ENCODE results near the gene MEFV. TPM values are rescaled to one million over a fixed set of nuclear protein-coding genes. Genes with fewer than 3 reads are reported as not detected.

The MEFV gene
- total RNA-seq, 2 donors from 2014 or later: 0.82 to 2.2 TPM

- peak in 1 of 2 donors; percentile 47 for TF ChIP-seq CTCF (IDR thresholded peaks at IDR 0.05)
- DNase-seq (ENCODE audit: low spot score): peak; percentile 94
- Histone ChIP-seq H3K27ac (peak overlapping the region; percentile 94 to 99), H3K9me3 (peaks cover 0 to 33% of the 10 kb centered on the region in 2 donors), H3K4me1 (peaks cover 0 to 16% of the 10 kb centered on the region in 2 donors), H3K27me3 (no peaks in the 10 kb centered on the region), H3K36me3 (peaks cover 22% of the 10 kb centered on the region), H3K4me3 (peak overlapping the region; percentile 57 to 90)
Measured at GRCh38 chr16:3264137-3265036, 8.0 kb upstream of the MEFV start.

- Histone ChIP-seq H3K4me1 (peaks cover 0 to 16% of the 10 kb centered on the region in 2 donors), H3K4me3 (no peak overlapping the region), H3K36me3 (peaks cover 13% of the 10 kb centered on the region), H3K27ac (no peak overlapping the region), H3K27me3 (no peaks in the 10 kb centered on the region), H3K9me3 (peaks cover 0 to 21% of the 10 kb centered on the region in 2 donors)
- no peak for DNase-seq (ENCODE audit: low spot score)
- no peak for TF ChIP-seq CTCF (IDR thresholded peaks at IDR 0.05)
Measured at GRCh38 chr16:3262517-3262916, 6.1 kb upstream of the MEFV start.

GRCh38 chr16:3259836-3260235 is 3.4 kb upstream of the MEFV start:
- peaks cover 0 to 3% of the 10 kb centered on the region in 2 donors for H3K4me1 ChIP-seq

GRCh38 chr16:3256866-3257465 is 533 bp upstream of the MEFV start:
- Histone ChIP-seq H3K4me1 (no peaks in the 10 kb centered on the region), H3K27ac (no peak overlapping the region), H3K27me3 (no peaks in the 10 kb centered on the region), H3K4me3 (no peak overlapping the region), H3K9me3 (no peaks in the 10 kb centered on the region), H3K36me3 (no peaks in the 10 kb centered on the region)
- no peak for DNase-seq (ENCODE audit: low spot score)
- TF ChIP-seq CTCF (IDR thresholded peaks at IDR 0.05): no peak

More at GRCh38 chr16:3259836-3260235, 3.4 kb upstream of the MEFV start:
- Histone ChIP-seq H3K4me3 (no peak overlapping the region), H3K27ac (no peak overlapping the region), H3K27me3 (no peaks in the 10 kb centered on the region), H3K36me3 (no peaks in the 10 kb centered on the region), H3K9me3 (peaks cover 0 to under 1% of the 10 kb centered on the region in 2 donors)
- TF ChIP-seq CTCF (IDR thresholded peaks at IDR 0.05): no peak
- no peak for DNase-seq (ENCODE audit: low spot score)

- Histone ChIP-seq H3K4me3 (no peak overlapping the region), H3K9me3 (no peaks in the 10 kb centered on the region), H3K27me3 (no peaks in the 10 kb centered on the region), H3K27ac (no peak overlapping the region), H3K4me1 (no peaks in the 10 kb centered on the region), H3K36me3 (no peaks in the 10 kb centered on the region)
- no peak for DNase-seq (ENCODE audit: low spot score)
- no peak for TF ChIP-seq CTCF (IDR thresholded peaks at IDR 0.05)
Measured at GRCh38 chr16:3254309-3254708, 2.1 kb downstream of the MEFV start.
